Astrocyte of the cerebellum (primary cell): ENCODE data around the gene TMEM26.
A peak's percentile ranks its signal among the peaks of the same experiment; 100 is the strongest.

ENCODE experiments used
- DNase-seq: peaks from one replicate; pipeline ENCODE4 v3.0.0-alpha.2; 2011; ENCODE audit warnings: low read depth
- H3K4me3 ChIP-seq: 2 replicates; pipeline ENCODE4 v1.5.1; 2011; ENCODE audit warnings: mild to moderate bottlenecking, low read depth, low read length, moderate library complexity
- CTCF ChIP-seq: IDR thresholded peaks from 2 replicates; pipeline ENCODE4 v1.5.1; 2012; ENCODE audit warnings: low read length, low read depth, moderate library complexity, mild to moderate bottlenecking; ENCODE audit errors: missing control alignments
- in situ Hi-C: cut with HindIII; loops from 2 replicates; pipeline ENCODE4 v1.10.0; 2017; ENCODE audit warnings: low sequenced_read_pairs

TMEM26 gene

GRCh38 chr10:61481597-61481996 is 28.4 kb upstream of the TMEM26 start:
- TF ChIP-seq CTCF = no peak
- in situ Hi-C loops = no loop called here
- no peak for DNase-seq
- no peak overlapping the region for H3K4me3 ChIP-seq

- H3K4me3 ChIP-seq = no peak overlapping the region
- DNase-seq = no peak
- in situ Hi-C loops = no loop called here
- no peak for TF ChIP-seq CTCF
Measured at GRCh38 chr10:61480208-61480607, 27.0 kb upstream of the TMEM26 start.

- peak; percentile 13 for TF ChIP-seq CTCF
- DNase-seq = no peak
- no peak overlapping the region for H3K4me3 ChIP-seq
- in situ Hi-C loops = no loop called here
Measured at GRCh38 chr10:61478621-61479312, 25.6 kb upstream of the TMEM26 start.

GRCh38 chr10:61477451-61477850 is 24.3 kb upstream of the TMEM26 start:
- in situ Hi-C loops = no loop called here
- no peak for TF ChIP-seq CTCF
- no peak for DNase-seq
- no peak overlapping the region for H3K4me3 ChIP-seq

GRCh38 chr10:61476529-61476928 is 23.3 kb upstream of the TMEM26 start:
- TF ChIP-seq CTCF = no peak
- in situ Hi-C loops = no loop called here
- no peak for DNase-seq
- H3K4me3 ChIP-seq = no peak overlapping the region

- in situ Hi-C loops = no loop called here
- peak; percentile 55 for DNase-seq
- no peak for TF ChIP-seq CTCF
- no peak overlapping the region for H3K4me3 ChIP-seq
Measured at GRCh38 chr10:61475449-61475873, 22.3 kb upstream of the TMEM26 start.
